ENCODE measurements around the gene ZNF580.
A peak's percentile ranks its signal among the peaks of the same experiment; 100 is the strongest.

The ZNF580 gene

DNA sequence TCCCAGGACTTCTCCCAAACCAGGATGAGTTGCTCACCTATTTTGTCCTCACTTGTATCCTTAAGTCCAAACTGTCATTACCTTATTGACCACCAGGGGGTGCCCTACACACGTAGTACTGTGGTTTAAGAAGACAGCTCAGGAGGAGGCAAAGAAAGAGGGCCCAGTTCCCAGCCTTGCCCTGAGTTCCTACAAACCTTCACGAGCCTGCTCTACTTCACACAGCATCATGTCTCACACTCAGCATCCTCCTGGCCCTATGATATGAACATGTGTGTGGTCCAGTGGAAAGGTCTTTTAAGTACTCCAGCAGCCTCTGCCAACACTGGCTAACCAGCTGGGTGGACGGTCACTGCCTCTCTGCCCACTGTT is 8.4 kb upstream of the ZNF580 start:
- peak; percentile 93 for DNase-seq
- H3K27ac ChIP-seq = no peak overlapping the region; the same call in 1 of the 2 replicates
- H3K27me3 ChIP-seq (ENCODE audit: insufficient read depth, low read depth, severe bottlenecking) = no peaks in the 10 kb centered on the region
- no peaks in the 10 kb centered on the region for H3K36me3 ChIP-seq
- TF ChIP-seq, protein P1, sequence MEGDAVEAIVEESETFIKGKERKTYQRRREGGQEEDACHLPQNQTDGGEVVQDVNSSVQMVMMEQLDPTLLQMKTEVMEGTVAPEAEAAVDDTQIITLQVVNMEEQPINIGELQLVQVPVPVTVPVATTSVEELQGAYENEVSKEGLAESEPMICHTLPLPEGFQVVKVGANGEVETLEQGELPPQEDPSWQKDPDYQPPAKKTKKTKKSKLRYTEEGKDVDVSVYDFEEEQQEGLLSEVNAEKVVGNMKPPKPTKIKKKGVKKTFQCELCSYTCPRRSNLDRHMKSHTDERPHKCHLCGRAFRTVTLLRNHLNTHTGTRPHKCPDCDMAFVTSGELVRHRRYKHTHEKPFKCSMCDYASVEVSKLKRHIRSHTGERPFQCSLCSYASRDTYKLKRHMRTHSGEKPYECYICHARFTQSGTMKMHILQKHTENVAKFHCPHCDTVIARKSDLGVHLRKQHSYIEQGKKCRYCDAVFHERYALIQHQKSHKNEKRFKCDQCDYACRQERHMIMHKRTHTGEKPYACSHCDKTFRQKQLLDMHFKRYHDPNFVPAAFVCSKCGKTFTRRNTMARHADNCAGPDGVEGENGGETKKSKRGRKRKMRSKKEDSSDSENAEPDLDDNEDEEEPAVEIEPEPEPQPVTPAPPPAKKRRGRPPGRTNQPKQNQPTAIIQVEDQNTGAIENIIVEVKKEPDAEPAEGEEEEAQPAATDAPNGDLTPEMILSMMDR (IDR thresholded peaks at IDR 0.05; ENCODE audit: low read depth, low read length) = peak; percentile 55
- no peaks in the 10 kb centered on the region for H3K9me3 ChIP-seq (ENCODE audit: severe bottlenecking)
- no peak overlapping the region for H3K4me3 ChIP-seq (ENCODE audit: low read depth, low read length)

DNA sequence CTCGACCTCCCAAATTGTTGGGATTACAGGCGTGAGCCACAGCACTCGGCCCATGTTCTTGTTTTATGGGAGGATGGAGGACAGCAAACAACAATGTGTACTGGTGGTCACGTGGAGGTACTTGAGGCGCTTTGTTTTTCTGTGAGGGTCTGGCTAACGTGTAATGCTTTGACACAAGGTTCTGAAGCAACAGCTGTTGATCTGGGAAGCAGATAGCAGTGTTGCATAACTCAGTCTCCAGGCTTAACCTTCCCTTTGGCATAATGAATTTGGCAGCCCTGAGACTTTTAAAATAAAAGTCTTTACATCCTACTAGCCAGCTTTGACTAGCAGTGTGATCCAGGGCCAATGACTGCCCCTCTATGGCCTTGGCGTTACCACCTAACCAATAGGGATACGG is 6.9 kb upstream of the ZNF580 start:
- H3K4me3 ChIP-seq (ENCODE audit: low read depth, low read length) = no peak overlapping the region
- H3K36me3 ChIP-seq = 0 out of 2 replicates have a peak, but pooled peaks cover 4% of the 10 kb centered on the region
- no peak for DNase-seq
- no peaks in the 10 kb centered on the region for H3K9me3 ChIP-seq (ENCODE audit: severe bottlenecking)
- no peaks in the 10 kb centered on the region for H3K27me3 ChIP-seq (ENCODE audit: insufficient read depth, low read depth, severe bottlenecking)
- H3K27ac ChIP-seq = no peak overlapping the region; the same call in 1 of the 2 replicates
- TF ChIP-seq, protein P1 (IDR thresholded peaks at IDR 0.05; ENCODE audit: low read depth, low read length) = no peak

DNA sequence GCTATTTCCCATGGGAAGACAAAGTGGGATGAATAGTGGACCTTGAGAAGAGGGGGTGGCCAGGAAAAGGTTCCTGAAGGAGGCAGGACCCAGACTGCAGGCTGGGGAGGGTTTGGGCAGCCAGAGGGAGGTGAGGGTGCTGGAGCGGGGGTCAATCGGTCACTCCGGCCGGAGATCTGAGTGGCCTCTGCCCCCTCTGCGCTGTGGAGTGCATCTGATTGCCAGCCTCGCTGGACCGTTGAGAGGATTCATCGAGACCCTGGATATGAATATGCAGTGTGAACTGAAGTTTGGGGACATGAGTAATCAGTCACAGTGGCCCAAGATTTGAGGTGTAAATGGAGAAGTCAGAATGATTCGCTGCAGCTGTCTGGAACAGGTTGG is 5.5 kb upstream of the ZNF580 start:
- Histone ChIP-seq H3K36me3 (0 out of 2 replicates have a peak, but pooled peaks cover 4% of the 10 kb centered on the region), H3K9me3 (ENCODE audit: severe bottlenecking) (no peaks in the 10 kb centered on the region), H3K27me3 (ENCODE audit: insufficient read depth, low read depth, severe bottlenecking) (no peaks in the 10 kb centered on the region), H3K27ac (peak overlapping the region; percentile 72), H3K4me3 (ENCODE audit: low read depth, low read length) (peak overlapping the region; percentile 67)
- no peak for DNase-seq
- TF ChIP-seq, protein P1 (IDR thresholded peaks at IDR 0.05; ENCODE audit: low read depth, low read length) = no peak

GRCh38 chr19:55635856-55636440 is 4.9 kb upstream of the ZNF580 start:
- Histone ChIP-seq H3K9me3 (ENCODE audit: severe bottlenecking) (no peaks in the 10 kb centered on the region), H3K36me3 (0 out of 2 replicates have a peak, but pooled peaks cover 4% of the 10 kb centered on the region), H3K4me3 (ENCODE audit: low read depth, low read length) (no peak overlapping the region; the same call in 1 of the 2 replicates), H3K27me3 (ENCODE audit: insufficient read depth, low read depth, severe bottlenecking) (no peaks in the 10 kb centered on the region), H3K27ac (no peak overlapping the region)
- no peak for DNase-seq
- TF ChIP-seq, protein P1 (IDR thresholded peaks at IDR 0.05; ENCODE audit: low read depth, low read length) = no peak

GRCh38 chr19:55636723-55637122 is 4.1 kb upstream of the ZNF580 start:
- no peaks in the 10 kb centered on the region for H3K27me3 ChIP-seq (ENCODE audit: insufficient read depth, low read depth, severe bottlenecking)
- H3K27ac ChIP-seq = no peak overlapping the region
- H3K4me3 ChIP-seq (ENCODE audit: low read depth, low read length) = no peak overlapping the region
- TF ChIP-seq, protein P1 (IDR thresholded peaks at IDR 0.05; ENCODE audit: low read depth, low read length) = no peak
- DNase-seq = no peak
- H3K36me3 ChIP-seq = 0 out of 2 replicates have a peak, but pooled peaks cover 4% of the 10 kb centered on the region
- no peaks in the 10 kb centered on the region for H3K9me3 ChIP-seq (ENCODE audit: severe bottlenecking)

GRCh38 chr19:55637534-55637933 is 3.3 kb upstream of the ZNF580 start:
- Histone ChIP-seq H3K27ac (no peak overlapping the region), H3K27me3 (ENCODE audit: insufficient read depth, low read depth, severe bottlenecking) (no peaks in the 10 kb centered on the region)
- no peak for DNase-seq

More at GRCh38 chr19:55637534-55637933, 3.3 kb upstream of the ZNF580 start:
- Histone ChIP-seq H3K36me3 (0 out of 2 replicates have a peak, but pooled peaks cover 4% of the 10 kb centered on the region), H3K9me3 (ENCODE audit: severe bottlenecking) (no peaks in the 10 kb centered on the region), H3K4me3 (ENCODE audit: low read depth, low read length) (no peak overlapping the region)
- TF ChIP-seq, protein P1 (IDR thresholded peaks at IDR 0.05; ENCODE audit: low read depth, low read length) = no peak

Measured in WERI-Rb-1 (cell line).